DMS114 treated with DMSO at 0.1 percent for 48 hours (cell line): ENCODE measurements around the gene RPL5.

Experiments used
- DNase-seq: peaks from one replicate; lab custom pipeline; 2025; ENCODE audit not compliant: unreplicated experiment; lab: John Stamatoyannopoulos, UW

Gene RPL5

GRCh38 chr1:92853299-92853698, 21.5 kb downstream of the RPL5 start:
- DNase-seq: no peak

- no peak for DNase-seq
These were observed 22.4 kb downstream of the RPL5 start for GRCh38 chr1:92854101-92854785.

GRCh38 chr1:92855236-92855635, 23.4 kb downstream of the RPL5 start:
- no peak for DNase-seq

- DNase-seq: no peak
These were observed 26.0 kb downstream of the RPL5 start for GRCh38 chr1:92857817-92858216.

GRCh38 chr1:92858564-92859399, 26.9 kb downstream of the RPL5 start:
- peak; percentile 91 for DNase-seq

GRCh38 chr1:92859400-92860039, 27.7 kb downstream of the RPL5 start:
- no peak for DNase-seq

GRCh38 chr1:92862605-92863004, 30.8 kb downstream of the RPL5 start:
- no peak for DNase-seq

GRCh38 chr1:92864131-92864530, 32.3 kb downstream of the RPL5 start:
- DNase-seq: no peak

GRCh38 chr1:92870591-92870990, 38.8 kb downstream of the RPL5 start:
- DNase-seq: no peak

- no peak for DNase-seq
These were observed 40.9 kb downstream of the RPL5 start for GRCh38 chr1:92872719-92873118.

GRCh38 chr1:92874987-92875386, 43.1 kb downstream of the RPL5 start:
- DNase-seq: no peak

- no peak for DNase-seq
These were observed 44.5 kb downstream of the RPL5 start for GRCh38 chr1:92876351-92876750.

GRCh38 chr1:92877081-92877711, 45.4 kb downstream of the RPL5 start:
- no peak for DNase-seq

- DNase-seq: no peak
These were observed 46.0 kb downstream of the RPL5 start for GRCh38 chr1:92877792-92878191.

GRCh38 chr1:92879316-92879968, 47.6 kb downstream of the RPL5 start:
- no peak for DNase-seq

- DNase-seq: no peak
These were observed 49.6 kb downstream of the RPL5 start for GRCh38 chr1:92881391-92881790.

- DNase-seq: no peak
These were observed 51.0 kb downstream of the RPL5 start for GRCh38 chr1:92882819-92883218.

- DNase-seq: no peak
These were observed 51.5 kb downstream of the RPL5 start for GRCh38 chr1:92883297-92883696.

- DNase-seq: no peak
These were observed 52.4 kb downstream of the RPL5 start for GRCh38 chr1:92884195-92884594.

- no peak for DNase-seq
These were observed 55.1 kb downstream of the RPL5 start for GRCh38 chr1:92886886-92887419.

GRCh38 chr1:92887465-92887864, 55.6 kb downstream of the RPL5 start:
- no peak for DNase-seq
